ENCODE data around the gene CDKN1A.

The CDKN1A gene

DNA sequence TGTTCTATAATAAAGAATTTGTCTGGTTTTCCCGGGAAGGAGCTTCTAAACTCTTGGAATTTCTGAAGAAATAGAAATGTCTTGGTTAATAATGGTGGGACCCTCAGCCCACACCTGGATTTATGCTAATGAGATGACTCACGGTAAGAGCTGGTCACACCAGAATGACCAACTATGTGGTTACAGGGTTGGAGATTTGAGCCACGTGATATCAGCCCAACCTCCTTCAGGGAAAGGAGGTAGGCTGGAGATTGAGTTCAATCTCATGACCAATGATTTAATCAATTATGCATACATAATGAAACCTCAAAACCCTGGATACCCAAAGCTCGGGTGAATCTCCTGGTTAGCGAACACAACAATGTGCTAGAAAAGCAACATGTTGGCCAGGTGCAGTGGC is 22.1 kb upstream of the CDKN1A start:
- DNase-seq: no peak

DNA sequence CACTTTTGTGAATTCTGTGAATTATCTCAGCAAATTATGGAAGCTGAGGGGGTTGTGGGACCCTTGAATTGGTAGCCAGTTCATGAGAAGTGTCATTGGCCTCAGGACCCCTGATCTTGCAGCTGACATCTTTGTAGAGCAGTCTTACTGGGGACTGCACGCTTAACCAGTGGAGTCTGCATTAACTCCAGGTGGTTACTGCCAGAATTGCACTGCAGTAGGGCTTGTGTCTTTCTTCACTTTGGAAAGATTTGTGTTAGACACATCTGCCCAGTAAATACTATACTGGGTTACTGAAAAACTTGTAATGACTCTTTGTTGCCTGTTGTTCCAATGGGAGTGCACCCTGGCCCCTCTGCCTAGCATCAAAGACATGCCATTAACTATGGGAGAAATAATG is 21.2 kb upstream of the CDKN1A start:
- DNase-seq: no peak

DNA sequence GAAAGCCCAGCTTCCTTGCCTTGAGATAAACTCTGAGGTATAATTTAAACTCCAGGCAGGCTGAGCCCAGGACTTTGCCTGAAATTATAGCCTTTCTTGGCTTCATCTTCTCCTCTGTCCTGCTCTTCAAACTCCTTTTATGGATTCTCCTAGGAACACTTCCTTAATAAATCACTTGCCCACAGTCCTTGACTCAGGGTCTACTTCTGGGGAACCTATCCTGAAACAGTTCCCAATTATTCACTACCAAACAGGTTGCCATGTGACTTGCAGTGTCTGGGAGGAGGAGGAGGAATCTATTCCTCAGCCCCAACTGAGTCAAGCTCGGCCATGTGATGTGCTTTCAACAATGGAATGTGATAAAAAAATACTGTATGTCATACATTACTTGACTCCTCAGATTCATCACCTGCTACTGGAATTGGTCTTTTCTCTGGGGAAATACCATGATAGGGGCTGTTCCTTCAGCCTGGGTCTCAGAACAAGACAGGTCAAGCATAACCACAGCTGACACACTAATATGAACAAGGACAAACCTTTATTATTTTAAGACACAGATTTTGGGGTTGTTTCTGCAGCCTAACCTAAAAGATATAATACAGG is 20.5 kb upstream of the CDKN1A start:
- DNase-seq: no peak

DNA sequence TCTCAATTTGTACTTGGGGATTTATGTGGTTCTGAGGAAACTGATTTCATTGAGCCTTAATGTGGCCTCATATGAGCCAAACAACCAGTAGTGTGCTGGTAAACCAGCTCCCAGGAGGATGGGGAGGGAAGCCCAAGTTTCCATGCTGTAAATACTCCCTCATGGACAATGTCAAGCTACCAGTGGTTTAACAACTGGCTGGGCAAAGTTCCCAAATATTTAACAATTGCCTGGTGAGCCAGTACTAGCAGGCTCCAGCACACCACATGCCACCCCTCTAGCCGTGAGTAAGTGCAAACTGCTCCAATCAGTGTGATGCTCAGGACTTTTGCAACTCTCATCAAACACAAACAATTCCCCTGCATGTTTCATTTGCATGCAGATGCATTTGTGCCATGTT is 19.2 kb upstream of the CDKN1A start:
- DNase-seq: no peak

DNA sequence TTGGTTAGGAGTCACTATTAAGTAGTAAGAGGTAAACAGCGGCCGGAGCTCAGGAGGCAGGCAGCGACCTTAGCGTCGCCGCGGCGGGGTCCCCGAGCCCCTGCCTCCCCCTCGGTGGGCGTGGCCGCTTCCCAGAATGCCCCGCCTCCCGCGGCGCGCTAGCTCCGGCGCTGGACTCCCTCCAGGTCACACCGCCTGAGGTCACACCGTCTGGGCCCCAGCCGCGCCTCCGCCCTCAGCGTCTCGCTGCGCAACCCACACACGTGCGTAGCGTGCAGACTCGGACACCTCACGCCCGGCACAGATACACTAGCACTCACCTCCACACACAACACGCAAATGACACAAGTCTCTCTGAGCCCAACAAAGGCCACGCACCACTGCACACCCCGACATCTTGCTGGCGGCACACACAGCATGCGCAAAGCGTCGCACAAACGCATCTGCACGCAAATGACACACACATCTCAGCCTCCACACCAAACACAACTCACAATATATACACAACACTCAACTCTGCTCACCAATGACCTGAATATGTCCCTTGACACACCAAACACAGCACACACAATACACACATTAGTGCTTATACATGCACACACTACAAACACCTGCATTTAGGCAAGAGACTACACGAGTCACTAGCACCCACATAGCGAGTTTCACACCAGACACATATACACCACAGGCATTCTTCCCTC is 17.6 kb upstream of the CDKN1A start:
- DNase-seq: no peak

DNA sequence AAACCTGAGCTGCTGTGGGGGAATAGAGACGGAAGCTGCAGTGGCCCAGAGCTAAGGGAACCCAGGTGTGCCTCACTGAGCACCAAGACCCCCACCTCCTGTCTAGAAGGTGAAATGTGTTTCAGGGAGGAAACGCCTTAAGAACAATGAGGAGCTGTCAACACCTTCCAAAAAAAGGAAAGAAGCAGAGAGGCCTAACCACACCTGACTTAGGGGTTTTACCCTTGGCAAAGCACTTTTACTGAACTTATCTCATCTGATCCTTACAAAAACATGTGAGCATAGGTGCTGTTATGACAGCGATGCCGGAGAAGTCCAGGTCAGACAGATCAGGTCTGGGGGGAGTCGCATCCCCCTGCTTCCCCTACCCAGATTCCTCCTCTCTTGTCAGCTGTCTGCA is 16.1 kb upstream of the CDKN1A start:
- no peak for DNase-seq

DNA sequence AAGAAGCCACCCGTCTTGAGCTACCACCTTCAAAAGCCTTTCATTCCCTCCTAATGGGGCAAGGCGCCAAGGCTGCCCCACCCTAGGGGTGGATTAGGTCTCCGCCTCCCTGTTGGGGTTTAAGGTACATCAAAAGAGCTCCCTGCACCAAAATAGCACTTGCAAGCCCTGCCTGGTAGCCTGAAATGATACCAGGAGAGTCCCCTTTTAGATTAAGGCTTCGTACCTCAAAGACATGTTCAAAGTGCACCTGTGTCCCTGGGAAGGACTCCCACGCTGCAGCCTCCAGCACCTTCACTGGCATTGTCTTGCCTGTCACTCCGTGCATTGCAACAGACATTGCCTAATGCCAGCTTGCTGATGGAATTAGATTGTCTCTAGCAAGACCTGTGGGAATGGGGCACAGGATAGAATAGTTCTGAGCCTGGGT is 15.7 kb upstream of the CDKN1A start:
- no peak for DNase-seq

DNA sequence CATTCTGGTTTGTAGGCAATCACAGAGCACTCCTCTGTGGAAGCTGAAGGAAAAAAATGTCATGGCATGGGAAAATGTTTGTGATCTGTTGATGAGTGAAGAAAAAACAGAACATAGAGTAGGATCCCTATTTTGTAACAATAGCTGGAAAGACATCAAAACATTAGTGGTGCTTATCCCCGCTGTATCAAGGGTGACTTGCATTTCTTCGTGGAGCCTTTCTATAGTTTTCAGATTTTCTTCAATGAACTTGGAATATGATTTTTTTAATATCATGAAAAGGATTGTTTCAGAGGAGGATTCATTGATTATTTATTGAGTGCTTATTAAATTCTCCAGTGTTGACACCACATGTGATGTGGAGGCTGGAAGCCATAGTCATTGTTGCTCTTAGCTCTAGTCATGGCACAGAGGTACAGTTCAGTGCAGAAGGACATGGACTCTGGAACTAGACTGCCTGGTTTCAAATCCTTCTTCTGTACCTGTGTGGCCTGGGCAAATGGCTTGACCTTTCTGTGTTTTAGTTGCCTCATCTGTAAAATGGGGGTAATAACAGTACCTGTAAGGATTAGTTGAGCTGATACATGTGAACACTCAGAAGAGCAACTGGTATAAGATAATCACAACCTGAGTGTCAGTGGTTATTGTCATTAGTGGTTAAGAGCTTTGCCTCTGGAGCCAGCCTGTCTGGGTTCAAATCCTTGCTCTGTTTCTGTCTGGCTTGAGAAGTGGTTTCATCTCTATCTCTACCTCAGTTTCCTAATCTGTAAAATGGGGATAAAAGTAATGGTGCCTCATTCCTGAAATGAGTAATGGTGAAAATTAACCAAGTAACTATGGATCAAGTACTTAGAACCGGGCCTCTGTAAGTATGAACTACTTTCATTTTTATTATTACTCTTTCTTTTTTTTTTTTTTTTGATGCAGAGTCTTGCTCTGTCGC is 14.7 kb upstream of the CDKN1A start:
- DNase-seq: no peak

DNA sequence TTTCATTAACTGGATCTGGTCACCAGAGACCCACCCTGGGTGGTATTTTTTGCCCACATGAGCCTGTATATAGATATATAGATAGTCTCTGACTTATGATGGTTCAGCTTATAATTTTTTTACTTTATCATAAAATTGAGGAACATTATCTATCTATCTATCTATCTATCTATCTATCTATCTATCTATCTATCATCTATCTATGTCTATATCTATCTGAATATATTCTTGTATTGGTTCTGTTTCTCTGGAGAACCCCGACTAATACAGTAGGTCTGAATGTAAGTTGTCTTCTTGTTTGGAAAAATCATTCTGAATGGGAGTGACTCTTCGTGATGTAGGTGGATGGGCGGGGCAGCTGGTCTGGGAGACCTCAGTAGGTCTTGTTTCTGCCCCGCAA is 13.3 kb upstream of the CDKN1A start:
- DNase-seq: no peak

DNA sequence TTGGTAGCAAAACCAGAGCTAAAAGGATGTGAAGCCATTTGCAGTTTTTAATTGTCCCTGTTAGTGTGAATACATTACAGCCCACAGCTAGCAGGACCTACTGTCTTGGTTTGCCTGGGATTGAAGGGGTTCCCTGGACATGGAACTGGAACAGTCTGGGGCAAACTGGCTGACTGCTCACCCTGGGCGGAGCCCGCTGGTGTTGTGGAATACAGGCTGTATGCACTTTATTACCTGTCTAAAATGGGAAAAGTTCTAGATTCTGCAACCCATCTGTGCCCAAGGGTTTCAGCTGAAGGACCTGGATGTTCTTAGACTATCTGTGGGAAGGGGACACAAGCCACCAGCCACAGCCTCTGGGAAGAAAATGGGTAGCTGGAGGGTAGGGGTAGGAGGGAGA is 12.2 kb upstream of the CDKN1A start:
- no peak for DNase-seq

DNA sequence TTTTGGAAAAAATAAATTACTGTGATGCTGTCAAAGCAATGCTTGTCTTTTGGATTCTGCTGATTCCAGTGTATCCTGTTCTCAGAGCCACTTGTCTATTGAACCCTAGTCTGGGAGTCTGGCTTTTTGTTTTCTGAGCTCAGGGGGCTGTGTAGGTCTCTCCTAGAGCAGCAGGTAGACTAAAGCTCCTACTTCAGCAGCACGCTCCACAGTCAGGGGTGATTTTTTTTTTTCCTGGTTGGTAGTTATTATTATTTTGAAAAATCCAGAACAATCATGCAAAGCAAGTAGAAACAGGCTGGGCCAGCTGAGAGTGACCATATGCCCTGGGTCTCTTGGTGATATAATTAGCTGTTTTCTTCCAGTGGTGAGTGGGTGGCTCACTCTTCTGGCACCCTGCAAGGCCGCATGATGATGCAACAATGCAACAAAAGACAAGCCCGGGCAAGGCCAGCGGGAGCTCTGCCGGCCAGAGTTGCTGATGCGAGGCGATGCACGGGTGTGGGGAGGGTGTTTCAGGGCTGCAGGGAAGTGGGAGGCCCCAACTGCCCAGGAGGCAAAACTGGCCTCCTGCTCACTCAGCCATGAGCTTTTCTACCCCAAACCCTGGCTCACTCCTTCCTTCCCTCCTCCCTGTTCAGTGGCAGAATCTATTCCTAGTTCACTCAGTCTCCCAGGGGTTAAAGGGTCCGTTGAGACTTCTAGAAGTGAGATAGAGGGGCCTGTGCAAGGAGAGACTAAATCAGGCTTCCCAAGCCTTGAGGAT is 11.5 kb upstream of the CDKN1A start:
- DNase-seq: peak; percentile 92

DNA sequence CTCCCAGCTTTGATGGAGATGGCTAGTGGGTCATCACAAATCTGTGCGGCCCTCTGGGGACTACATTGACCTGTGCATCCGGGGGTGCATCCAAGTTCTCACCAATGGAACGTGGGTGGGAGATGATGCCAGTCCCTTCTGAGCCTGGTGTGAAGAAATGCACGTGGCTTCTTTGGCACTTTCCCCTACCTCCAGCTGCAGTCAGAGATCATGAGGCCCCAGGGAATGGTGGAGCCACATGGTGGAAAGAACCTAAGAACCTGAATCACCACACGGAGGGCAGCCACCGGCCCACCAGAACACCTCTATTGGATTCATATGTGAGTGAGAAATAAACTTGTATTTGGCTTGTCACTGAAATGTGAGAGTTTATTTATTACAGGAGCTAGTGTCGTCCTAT is 9.9 kb upstream of the CDKN1A start:
- peak; percentile 26 for DNase-seq

DNA sequence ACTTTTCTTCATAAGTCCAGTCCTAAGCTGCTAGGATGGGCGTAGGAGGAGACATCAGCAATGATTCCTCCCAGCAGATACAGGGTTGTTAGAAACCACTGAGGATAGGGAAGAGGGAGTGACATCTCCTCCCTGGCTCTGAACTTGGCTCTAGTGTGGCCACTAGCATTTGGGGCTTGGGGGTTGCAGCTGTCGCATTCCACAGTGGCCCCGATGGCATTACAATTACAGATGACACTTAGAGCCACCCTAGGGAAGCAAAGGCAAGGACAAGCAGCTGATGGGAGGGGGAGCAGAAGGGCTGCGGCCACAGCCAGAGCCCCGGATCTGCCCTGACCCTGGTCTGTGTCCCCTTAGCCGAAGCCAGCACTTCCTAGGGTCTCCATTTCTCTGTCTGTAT is 9.5 kb upstream of the CDKN1A start:
- DNase-seq: no peak

DNA sequence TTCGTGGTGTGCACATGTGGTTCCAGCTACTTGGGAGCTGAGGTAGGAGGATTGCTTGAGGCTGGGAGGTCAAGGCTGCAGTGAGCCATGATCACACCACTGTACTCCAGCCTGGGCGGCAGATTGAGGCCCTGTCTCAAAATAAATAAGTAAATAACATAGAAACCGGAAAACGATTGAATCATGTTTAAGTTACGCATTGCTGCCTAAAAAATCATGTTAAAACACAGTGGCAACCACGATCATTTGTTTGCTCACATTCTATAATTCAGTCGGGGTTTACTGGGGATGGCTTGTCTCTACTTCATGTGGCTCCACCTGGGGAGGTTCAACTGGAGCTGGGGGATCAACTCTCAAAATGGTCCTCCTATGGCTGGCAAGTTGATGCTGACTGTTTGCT is 8.2 kb upstream of the CDKN1A start:
- DNase-seq: no peak

DNA sequence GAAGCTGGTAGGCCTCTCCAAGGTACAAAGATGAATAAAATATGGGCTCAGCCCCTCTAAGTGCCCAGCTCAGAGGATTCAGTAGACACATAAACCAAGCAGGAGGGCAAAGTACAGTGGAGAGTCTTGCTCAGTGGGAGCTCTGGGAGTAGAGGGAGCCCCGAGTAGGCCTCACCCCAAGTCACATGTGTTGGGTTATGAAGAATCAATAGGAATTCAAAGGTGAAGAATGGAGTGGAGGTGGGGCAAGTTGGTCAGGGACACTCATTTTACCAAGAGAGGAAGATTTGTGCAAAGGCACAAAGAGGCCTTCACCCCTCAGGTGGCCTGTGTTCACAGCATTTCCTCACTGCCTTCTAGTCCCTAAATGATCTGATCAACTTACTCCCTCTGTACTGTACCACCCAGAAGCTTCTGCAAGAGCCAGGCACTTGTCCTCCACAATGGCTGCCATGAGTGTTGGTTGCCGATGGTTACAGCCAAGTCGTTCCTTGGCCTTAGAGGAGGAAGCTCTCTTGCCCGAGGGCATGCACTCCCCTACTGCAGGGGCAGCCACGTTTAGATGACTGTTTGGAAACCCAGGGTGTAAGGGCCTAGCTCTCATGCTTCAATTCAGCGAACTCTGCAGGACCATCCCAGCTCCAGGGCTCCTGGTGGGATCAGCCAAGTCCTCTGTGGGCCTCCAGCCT is 6.7 kb upstream of the CDKN1A start:
- no peak for DNase-seq

DNA sequence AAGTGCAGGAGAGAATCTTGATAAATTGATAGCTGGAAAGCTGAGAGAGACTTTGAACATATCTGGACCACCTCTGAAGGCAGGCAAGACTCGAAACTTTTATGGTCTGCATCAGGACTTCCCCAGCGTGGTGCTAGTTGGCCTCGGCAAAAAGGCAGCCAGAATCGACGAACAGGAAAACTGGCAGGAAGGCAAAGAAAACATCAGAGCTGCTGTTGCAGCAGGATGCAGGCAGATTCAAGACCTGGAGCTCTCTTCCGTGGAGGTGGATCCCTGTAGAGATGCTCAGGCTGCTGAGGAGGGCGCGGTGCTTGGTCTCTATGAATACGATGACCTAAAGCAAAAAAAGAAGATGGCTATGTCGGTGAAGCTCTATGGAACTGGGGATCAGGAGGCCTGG is 4.6 kb upstream of the CDKN1A start:
- DNase-seq: no peak

DNA sequence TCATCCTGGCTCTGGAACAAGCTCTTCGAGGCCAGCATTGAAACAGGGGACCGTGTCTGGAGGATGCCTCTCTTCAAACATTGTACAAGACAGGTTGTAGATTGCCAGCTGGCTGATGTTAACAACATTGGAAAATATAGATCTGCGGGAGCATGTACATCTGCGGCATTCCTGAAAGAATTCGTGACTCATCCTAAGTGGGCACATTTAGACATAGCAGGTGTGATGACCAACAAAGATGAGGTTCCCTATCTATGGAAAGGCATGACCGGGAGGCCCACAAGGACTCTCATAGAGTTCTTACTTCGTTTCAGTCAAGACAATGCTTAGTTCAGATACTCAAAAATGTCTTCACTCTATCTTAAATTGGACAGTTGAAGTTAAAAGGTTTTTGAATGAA is 3.6 kb upstream of the CDKN1A start:
- no peak for DNase-seq

DNA sequence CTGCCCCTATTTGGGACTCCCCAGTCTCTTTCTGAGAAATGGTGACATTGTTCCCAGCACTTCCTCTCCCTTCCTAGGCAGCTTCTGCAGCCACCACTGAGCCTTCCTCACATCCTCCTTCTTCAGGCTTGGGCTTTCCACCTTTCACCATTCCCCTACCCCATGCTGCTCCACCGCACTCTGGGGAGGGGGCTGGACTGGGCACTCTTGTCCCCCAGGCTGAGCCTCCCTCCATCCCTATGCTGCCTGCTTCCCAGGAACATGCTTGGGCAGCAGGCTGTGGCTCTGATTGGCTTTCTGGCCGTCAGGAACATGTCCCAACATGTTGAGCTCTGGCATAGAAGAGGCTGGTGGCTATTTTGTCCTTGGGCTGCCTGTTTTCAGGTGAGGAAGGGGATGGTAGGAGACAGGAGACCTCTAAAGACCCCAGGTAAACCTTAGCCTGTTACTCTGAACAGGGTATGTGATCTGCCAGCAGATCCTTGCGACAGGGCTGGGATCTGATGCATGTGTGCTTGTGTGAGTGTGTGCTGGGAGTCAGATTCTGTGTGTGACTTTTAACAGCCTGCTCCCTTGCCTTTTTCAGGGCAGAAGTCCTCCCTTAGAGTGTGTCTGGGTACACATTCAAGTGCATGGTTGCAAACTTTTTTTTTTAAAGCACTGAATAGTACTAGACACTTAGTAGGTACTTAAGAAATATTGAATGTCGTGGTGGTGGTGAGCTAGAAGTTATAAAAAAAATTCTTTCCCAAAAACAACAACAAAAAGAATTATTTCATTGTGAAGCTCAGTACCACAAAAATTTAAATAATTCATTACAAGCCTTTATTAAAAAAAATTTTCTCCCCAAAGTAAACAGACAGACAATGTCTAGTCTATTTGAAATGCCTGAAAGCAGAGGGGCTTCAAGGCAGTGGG is 2.1 kb upstream of the CDKN1A start:
- peak; percentile 16 for DNase-seq

DNA sequence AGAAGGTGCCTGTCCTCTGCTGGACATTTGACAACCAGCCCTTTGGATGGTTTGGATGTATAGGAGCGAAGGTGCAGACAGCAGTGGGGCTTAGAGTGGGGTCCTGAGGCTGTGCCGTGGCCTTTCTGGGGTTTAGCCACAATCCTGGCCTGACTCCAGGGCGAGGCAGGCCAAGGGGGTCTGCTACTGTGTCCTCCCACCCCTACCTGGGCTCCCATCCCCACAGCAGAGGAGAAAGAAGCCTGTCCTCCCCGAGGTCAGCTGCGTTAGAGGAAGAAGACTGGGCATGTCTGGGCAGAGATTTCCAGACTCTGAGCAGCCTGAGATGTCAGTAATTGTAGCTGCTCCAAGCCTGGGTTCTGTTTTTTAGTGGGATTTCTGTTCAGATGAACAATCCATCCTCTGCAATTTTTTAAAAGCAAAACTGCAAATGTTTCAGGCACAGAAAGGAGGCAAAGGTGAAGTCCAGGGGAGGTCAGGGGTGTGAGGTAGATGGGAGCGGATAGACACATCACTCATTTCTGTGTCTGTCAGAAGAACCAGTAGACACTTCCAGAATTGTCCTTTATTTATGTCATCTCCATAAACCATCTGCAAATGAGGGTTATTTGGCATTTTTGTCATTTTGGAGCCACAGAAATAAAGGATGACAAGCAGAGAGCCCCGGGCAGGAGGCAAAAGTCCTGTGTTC is 1.3 kb upstream of the CDKN1A start:
- DNase-seq: peak; percentile 58

DNA sequence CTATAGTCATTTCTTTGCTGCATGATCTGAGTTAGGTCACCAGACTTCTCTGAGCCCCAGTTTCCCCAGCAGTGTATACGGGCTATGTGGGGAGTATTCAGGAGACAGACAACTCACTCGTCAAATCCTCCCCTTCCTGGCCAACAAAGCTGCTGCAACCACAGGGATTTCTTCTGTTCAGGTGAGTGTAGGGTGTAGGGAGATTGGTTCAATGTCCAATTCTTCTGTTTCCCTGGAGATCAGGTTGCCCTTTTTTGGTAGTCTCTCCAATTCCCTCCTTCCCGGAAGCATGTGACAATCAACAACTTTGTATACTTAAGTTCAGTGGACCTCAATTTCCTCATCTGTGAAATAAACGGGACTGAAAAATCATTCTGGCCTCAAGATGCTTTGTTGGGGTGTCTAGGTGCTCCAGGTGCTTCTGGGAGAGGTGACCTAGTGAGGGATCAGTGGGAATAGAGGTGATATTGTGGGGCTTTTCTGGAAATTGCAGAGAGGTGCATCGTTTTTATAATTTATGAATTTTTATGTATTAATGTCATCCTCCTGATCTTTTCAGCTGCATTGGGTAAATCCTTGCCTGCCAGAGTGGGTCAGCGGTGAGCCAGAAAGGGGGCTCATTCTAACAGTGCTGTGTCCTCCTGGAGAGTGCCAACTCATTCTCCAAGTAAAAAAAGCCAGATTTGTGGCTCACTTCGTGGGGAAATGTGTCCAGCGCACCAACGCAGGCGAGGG is 594 bp upstream of the CDKN1A start:
- peak; percentile 51 for DNase-seq
